ENCODE data around the gene IQSEC1.

IQSEC1 gene

GRCh38 chr3:12974334-12974733 is 98.9 kb downstream of the IQSEC1 start:
- no peaks in the 10 kb centered on the region for H3K27me3 ChIP-seq (ENCODE audit: insufficient read depth, poor library complexity, severe bottlenecking)
- TF ChIP-seq CTCF (IDR thresholded peaks at IDR 0.05; ENCODE audit: poor library complexity, severe bottlenecking), result no peak
- H3K4me1 ChIP-seq (ENCODE audit: insufficient read depth, poor library complexity, severe bottlenecking), result no peaks in the 10 kb centered on the region
- no peaks in the 10 kb centered on the region for H3K9me3 ChIP-seq (ENCODE audit: severe bottlenecking)
- H3K27ac ChIP-seq (ENCODE audit: poor library complexity, severe bottlenecking), result no peak overlapping the region
- DNase-seq (ENCODE audit: low spot score) (no peak), ATAC-seq (ENCODE audit: low read depth) (no peak)
- H3K4me3 ChIP-seq (ENCODE audit: severe bottlenecking), result no peak overlapping the region
- H3K36me3 ChIP-seq (ENCODE audit: low read depth), result no peaks in the 10 kb centered on the region

- Histone ChIP-seq H3K27ac (ENCODE audit: poor library complexity, severe bottlenecking) (no peak overlapping the region), H3K27me3 (ENCODE audit: insufficient read depth, poor library complexity, severe bottlenecking) (no peaks in the 10 kb centered on the region), H3K4me1 (ENCODE audit: insufficient read depth, poor library complexity, severe bottlenecking) (no peaks in the 10 kb centered on the region), H3K36me3 (ENCODE audit: low read depth) (no peaks in the 10 kb centered on the region), H3K9me3 (ENCODE audit: severe bottlenecking) (no peaks in the 10 kb centered on the region), H3K4me3 (ENCODE audit: severe bottlenecking) (no peak overlapping the region)
- TF ChIP-seq CTCF (IDR thresholded peaks at IDR 0.05; ENCODE audit: poor library complexity, severe bottlenecking), result no peak
- ATAC-seq (ENCODE audit: low read depth) (no peak), DNase-seq (ENCODE audit: low spot score) (no peak)
These were observed 99.4 kb downstream of the IQSEC1 start for GRCh38 chr3:12973827-12974226.

- H3K36me3 ChIP-seq (ENCODE audit: low read depth), result no peaks in the 10 kb centered on the region
These were observed 100.2 kb downstream of the IQSEC1 start for GRCh38 chr3:12972781-12973702.

GRCh38 chr3:12972043-12972442 is 101.2 kb downstream of the IQSEC1 start:
- no peak for DNase-seq (ENCODE audit: low spot score)
- Histone ChIP-seq H3K4me1 (ENCODE audit: insufficient read depth, poor library complexity, severe bottlenecking) (no peaks in the 10 kb centered on the region), H3K27ac (ENCODE audit: poor library complexity, severe bottlenecking) (no peak overlapping the region), H3K27me3 (ENCODE audit: insufficient read depth, poor library complexity, severe bottlenecking) (no peaks in the 10 kb centered on the region), H3K36me3 (ENCODE audit: low read depth) (no peaks in the 10 kb centered on the region), H3K9me3 (ENCODE audit: severe bottlenecking) (no peaks in the 10 kb centered on the region), H3K4me3 (ENCODE audit: severe bottlenecking) (no peak overlapping the region)
- ATAC-seq (ENCODE audit: low read depth), result no peak
- TF ChIP-seq CTCF (IDR thresholded peaks at IDR 0.05; ENCODE audit: poor library complexity, severe bottlenecking), result no peak

More at GRCh38 chr3:12972781-12973702, 100.2 kb downstream of the IQSEC1 start:
- Histone ChIP-seq H3K27me3 (ENCODE audit: insufficient read depth, poor library complexity, severe bottlenecking) (no peaks in the 10 kb centered on the region), H3K4me1 (ENCODE audit: insufficient read depth, poor library complexity, severe bottlenecking) (no peaks in the 10 kb centered on the region), H3K9me3 (ENCODE audit: severe bottlenecking) (no peaks in the 10 kb centered on the region), H3K4me3 (ENCODE audit: severe bottlenecking) (no peak overlapping the region), H3K27ac (ENCODE audit: poor library complexity, severe bottlenecking) (no peak overlapping the region)
- no peak for DNase-seq (ENCODE audit: low spot score)
- ATAC-seq (ENCODE audit: low read depth), result no peak
- no peak for TF ChIP-seq CTCF (IDR thresholded peaks at IDR 0.05; ENCODE audit: poor library complexity, severe bottlenecking)

- Histone ChIP-seq H3K4me1 (ENCODE audit: insufficient read depth, poor library complexity, severe bottlenecking) (no peaks in the 10 kb centered on the region), H3K27ac (ENCODE audit: poor library complexity, severe bottlenecking) (no peak overlapping the region), H3K27me3 (ENCODE audit: insufficient read depth, poor library complexity, severe bottlenecking) (no peaks in the 10 kb centered on the region), H3K4me3 (ENCODE audit: severe bottlenecking) (no peak overlapping the region), H3K36me3 (ENCODE audit: low read depth) (no peaks in the 10 kb centered on the region), H3K9me3 (ENCODE audit: severe bottlenecking) (no peaks in the 10 kb centered on the region)
- ATAC-seq (ENCODE audit: low read depth), result no peak
- DNase-seq (ENCODE audit: low spot score), result no peak
- TF ChIP-seq CTCF (IDR thresholded peaks at IDR 0.05; ENCODE audit: poor library complexity, severe bottlenecking), result no peak
These were observed 102.5 kb downstream of the IQSEC1 start for GRCh38 chr3:12970684-12971083.

All from RWPE2 (cell line).